Activated T-cell treated with anti-CD3 and anti-CD28 coated beads for 48 hours (primary cell): ENCODE data around the gene KRT6A.

Experiments
- DNase-seq: peaks from one replicate; pipeline ENCODE4 v3.0.0-alpha.2; 2020; ENCODE audit warnings: low read depth

Gene KRT6A

DNA sequence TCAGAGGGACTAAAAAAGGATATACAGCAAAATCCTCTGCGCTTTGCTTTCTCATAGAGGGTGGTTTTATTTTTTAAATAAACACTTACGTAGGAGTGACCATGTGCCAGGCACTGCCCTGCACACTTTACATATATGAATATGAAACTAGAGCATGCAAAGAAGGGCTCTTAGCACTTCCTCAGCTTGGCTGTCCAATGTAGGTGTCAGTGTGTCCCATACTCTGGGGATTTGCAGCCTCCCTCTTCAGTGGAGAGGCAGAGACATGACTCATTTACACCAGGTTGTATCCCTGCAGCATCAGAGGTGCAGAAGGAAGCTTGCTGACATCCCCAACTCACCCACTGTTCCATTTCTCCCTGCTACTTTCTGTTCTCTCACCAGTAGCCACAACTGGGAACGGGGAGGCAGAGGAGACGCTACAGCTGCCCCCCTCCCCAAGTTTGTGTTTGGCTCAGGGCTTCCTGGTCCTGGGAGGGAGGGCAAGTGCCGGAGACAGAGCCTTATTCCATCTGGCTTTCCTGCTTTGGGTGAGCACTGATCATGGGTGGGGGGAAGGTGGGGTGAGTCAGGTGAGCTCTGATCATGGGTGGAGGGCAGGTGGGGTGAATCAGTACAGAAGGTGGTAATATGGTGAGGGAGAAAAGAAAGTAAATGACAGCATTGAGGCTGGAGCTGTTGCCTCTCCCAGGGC lies 32.0 kb upstream of the KRT6A start:
- DNase-seq: no peak

DNA sequence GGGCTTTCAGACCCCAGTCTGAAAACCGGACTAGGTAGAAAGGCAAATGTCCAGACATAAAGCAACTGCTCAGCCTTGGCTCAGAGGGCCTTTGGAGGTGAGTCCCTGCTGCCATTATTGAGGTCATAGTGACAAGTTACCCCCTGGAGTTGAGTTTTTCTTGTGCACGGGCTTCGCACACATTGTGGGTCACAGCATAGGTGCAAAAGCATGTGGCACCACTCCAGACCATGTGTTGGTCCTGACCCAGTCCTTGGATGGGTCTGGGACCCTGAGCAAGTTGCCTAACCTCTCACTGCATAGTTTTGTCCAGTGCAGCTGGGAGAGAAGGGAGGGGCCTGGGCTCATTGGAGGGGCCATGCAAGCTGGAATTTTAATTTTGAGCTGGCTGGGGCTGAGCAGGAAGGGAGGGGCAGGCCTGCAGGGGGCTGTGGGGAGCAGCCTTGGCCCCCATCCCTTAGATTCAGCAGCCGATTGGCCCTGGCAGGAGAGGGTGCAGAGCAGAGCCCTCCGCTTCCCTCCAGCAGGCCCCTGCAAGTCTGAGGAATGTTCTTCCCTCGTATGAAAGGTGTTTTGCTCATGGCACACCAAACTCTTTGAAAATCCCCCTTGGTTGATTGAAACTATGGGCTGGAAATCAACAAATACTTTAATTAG lies 31.3 kb upstream of the KRT6A start:
- no peak for DNase-seq

DNA sequence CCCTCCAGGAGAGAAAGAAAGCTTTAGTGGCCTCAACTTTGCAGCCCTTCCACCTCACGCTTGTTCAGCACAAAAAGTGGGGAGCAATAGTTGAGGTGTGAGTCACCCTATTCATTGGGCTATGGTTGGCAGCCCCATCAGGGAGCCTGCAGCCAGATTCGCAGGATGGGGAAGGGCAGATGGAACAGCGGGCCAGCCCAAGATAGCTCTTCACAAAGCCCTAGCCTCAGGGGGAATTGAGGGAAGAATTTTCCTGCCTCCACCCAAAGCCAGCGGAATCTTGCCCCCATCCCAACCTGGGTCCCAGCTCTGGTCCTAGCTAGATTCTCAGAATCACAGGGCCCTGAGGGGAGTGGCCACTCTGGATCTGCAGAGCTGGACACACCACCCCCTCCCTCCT lies 30.8 kb upstream of the KRT6A start:
- no peak for DNase-seq

DNA sequence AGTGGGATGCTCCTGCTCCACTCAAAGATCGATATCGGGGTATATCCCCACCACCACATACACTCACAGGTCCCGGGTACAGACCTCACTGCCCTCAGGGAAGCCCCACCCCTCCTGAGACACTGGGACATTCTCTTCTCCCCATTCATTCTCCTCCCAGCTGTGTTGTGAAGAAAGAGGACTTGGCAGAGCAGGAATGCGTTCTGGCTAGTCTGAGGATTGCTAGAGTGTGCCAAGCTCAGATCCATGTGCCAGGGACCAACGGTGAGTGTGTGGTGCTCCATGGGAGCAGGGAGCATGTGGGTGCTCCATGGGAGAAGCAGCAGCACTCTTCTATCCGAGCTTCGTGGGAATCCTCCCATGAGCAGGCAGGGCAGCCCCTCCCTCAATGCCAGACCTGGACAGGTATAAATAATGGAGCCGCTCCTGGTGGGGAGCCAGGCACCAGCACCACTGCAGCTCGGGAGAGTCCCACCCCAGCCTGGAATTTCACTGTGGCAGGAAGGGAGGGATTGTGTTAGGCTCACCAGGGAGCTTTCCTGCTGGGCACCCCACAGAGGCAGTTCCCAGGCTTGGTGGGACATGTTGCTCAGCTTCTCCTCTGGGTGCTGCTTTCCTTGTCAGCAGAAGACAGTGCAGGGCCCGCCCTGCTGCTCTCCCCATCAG lies 29.4 kb upstream of the KRT6A start:
- no peak for DNase-seq

DNA sequence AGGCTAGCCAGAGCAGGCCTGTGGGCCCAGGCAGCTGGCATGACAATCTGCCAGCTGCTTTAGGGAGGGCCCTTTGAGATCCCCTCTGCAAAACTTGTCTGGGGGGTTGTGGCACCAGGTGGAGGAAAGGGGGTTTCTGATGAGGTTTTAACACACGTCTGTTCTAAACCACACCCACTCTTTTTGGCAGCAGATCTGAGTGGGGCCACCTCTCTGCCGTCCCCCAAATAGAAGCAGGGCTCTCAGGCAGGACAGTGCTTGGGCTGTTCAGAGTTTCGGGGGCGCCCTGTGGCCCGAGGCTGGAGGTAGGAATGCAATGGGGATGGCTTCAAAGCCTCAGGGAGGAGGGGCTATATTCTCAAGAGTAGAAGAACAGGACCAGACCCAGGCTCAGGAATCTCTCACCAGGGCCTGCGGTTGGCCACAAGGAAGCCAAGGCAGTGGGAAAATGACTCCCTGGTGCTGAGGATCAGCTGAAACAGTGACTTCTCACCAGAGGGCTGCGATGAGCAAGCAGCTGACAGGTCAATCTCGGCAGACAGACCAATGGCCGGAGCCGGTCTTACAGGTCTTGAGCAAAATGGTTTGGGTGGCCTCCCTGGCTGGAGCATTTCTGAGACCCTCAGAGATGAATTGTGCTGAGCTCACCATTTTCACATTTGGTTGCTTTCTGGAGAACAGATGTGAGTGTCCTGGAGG lies 28.7 kb upstream of the KRT6A start:
- no peak for DNase-seq

DNA sequence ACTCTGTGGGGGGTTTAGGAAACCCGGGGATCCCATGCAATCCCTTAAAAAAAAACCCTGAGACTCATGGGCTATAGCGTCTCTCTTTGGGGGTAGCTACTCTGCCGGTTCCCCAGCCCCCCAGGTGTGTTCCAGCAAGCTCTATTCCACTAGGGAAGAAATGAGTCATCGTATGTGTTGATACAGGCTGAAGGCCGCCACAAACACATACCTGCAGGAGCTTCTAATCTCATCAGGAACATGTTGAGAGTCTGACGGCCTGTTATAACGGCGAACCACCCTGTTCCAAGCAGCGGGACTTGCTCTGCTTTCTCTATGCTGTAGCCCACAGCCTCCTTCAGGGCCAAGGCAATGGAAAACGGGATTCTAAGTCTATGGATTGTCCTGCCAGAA lies 28.1 kb upstream of the KRT6A start:
- DNase-seq: no peak

DNA sequence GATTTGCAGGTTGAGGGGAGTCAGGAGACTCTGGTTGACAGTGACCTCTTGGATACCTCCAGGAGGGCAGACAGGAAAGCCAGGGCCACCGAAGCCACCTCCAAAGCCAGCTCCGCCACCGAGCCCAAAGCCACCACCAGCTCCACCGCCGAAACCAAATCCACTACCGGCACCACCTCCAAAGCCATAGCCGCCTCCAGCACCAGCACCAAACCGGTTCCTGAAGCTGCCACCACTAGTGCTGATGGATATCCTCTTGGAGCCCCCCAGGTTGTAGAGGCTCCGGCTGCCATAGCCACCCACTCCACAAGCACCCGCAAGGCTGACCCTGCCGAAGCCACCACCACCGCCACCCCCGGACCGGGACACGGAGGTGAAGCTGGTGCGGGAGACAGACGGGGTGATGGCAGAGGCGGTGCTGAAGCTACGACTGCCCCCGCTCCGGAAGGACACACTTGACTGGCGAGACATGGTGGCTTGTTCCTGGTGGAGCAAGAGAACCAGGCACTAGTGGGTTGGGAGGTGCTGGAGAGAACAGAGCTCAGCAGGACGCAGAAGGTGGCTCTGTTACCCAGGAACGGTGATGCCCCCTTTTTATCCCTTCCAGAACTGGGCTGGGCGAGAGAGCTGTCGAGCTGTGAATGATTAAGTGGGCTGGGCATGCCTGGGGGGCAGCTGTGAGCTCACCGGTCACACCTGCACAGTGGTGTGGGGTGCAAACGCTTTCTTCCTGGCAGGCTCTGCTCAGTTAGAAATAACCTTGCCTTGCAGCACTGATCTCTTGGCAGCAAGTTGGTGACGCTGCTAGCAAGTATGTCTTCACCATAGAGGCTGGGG lies 27.0 kb upstream of the KRT6A start, which contains the start of gene KRT5:
Gene KRT5, minus strand, starts transcription at position 569 of the 837 bp plus-strand sequence. Its CDS starts 98 bp downstream, at position 471.
- DNase-seq: no peak

DNA sequence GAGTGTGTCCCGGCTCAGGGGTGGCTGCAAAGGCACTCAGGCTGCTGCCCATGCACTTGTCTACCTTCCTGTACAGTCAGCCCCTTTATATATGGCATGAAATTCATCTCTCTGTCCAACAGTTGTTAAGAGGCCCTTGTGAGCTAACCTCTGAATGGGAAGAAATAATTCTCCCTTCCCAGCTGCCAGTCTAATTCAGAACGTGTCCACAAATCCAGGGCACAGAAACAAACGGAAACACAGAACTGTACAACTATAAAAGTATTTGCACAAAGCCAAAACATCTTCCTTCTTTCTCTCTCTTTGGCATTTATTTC lies 26.3 kb upstream of the KRT6A start:
- no peak for DNase-seq

DNA sequence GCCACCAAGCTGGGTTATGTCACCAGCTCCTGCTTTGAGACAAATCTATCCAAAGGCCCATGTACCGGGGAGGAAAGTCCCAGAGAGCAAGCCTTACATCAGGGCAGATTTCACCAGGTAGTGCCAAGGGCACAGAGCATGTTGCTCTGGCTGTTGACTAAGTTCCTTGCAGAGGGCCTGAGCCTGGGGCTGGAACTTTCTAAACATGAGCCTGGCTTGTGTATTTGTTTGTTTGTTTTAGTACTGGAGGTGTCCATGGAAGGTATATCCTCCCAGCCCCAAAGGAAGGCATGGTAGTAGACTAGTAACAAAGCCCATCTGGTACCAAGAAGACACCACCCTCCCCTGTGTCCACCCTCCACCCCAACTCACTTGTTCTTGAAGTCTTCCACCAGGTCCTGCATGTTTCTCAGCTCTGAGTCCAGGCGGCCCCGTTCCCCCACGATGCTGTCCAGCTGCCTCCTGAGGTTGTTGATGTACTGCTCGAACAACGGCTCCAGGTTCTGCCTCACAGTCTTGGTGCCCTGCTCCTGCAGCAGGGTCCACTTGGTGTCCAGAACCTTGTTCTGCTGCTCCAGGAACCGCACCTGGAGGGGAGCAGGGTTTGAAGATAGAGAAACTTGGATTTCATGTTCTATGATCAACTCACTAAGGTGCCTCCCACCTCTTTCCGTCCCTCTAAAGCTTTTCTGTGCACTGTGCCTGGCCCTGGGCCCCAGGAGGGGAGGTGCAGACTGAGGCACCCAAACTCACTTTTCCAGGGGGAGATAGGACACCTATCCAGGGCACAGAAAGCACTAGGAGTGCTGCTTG lies 25.7 kb upstream of the KRT6A start:
- no peak for DNase-seq

DNA sequence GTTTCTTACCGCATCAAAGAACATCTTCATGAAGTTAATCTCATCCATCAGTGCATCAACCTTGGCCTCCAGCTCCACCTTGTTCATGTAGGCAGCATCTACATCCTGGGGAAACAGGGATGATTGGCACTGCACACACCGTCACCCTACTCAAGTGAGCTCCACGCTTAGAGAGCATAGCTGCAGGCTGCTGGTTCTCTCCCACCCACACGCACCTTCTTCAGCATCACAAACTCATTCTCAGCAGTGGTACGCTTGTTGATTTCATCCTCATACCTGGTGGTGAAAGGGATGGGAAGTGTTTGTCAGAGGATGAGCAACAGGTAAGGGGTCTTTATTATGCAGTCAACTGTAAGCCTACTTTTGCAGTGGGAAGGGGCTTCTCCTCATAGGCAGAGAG lies 24.8 kb upstream of the KRT6A start:
- no peak for DNase-seq

DNA sequence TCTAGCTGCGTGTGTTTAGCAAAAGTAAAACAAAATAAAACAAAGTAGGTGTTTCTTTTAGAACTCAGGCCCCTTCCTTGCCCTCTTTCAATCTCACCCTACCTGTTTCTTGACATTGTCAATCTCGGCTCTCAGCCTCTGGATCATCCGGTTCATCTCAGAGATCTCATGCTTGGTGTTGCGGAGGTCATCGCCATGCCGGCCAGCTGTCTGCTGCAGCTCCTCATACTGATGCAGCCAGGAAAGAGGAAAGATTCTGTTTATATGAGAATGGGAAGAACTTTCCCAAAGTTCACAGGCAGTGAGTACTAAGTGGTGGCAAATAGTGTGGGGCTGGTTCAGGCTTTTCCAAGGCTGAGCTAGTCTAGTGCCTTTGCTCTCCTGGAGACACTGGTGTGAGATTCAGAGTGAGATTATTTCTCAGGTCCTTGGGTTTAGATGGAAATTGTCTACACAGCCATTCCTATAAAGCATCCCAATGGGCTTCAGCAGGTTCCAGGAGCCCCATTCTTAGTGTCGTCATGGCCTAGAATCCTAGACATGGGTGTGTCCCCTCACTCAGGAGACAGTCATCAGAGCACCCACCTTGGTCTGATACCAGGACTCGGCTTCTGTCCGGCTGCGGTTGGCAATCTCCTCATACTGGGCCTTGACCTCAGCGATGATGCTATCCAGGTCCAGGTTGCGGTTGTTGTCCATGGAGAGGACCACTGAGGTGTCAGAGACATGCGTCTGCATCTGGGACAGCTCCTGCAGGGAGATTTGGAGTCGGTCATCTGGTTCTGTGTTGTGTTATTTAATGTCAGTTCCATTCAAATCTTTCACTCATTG lies 24.2 kb upstream of the KRT6A start:
- DNase-seq: no peak

DNA sequence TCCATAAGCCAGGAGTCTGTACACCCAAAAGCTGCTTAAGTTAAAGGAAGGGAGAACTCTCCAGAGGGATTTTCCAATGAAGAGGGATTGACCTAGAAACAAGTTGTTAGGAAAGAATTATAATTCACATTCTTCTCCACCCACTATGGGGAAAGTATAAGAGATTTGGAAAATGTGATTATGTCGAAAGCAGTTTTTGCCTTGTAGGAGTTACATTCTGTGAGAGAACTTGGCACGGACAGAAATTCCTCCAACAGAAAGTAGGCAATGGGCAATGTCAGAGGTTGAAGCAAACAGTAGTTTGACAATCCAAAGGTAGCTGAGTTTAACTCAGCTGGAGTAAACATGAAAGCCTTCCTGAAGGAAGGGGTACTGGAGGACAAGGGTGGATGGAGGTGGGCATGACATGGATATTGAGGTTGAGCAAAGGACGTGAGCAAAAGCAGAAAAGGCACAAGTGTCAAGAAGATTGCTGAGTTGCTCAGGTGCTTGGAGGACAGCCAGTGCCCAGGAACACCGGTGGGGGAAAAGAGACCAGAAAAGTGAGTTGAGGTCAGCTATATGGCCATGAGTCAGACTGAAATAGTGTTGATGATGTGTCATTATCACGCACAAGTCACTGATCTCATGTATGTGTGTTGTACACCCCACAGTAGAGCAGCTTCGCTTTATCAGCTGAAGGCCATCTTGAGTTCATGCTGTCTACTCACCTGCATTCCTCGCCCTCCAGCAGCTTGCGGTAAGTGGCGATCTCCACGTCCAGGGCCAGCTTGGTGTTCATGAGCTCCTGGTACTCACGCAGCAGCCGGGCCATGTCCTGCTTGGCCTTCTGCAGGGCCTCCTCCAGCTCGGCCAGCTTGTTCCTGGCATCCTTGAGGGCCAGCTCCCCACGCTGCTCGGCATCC lies 23.1 kb upstream of the KRT6A start:
- DNase-seq: no peak

DNA sequence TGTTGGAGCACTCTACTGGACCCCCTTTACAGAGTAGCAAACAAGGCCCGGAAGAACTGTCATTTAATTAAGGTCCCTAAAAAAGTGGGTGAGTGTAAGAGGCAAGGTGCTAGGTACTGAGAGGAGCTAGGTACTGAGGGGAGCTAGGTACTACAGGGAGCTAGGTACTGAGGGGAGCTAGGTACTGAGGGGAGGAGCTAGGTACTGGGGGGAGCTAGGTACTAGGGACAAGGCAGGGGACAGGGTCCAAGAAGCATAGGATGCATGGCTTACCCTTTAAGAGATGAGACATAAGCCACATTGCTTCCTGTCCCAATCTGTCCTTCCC lies 22.2 kb upstream of the KRT6A start:
- DNase-seq: no peak

DNA sequence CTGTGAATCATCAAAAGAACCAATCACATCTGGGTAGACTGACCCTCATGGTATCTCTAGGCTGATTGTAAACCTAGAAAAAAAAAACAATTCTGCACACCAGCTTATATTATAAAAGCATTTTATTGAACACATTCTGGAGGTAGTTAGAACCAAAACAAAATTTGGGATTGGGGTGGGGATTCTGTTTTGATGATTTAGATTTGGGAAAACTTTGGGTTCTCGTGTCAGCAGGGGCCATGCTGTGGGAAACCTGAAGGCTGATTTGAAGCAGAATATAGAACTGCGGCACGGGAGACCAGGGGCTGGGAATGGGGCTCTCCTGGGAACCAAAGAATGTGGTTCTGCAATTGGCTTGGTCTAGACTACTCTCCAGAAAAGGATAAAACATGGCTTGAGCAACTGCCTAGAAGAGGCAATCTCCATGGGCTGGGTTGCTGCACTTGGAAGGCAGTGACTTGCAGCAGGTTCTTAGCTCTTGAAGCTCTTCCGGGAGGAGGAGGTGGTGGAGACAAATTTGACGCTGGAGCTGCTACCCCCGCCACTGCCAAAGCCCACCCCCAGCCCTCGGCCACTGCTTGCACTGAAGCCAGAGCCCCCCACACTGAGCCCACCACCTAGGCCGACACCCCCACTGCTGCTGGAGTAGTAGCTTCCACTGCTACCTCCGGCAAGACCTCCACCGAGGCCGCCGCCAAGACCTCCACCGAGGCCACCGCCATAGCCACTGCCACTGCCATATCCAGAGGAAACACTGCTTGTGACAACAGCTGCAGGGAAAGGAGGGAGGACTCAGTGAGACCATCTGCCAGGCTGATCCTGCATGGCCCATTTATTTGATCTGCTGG lies 21.6 kb upstream of the KRT6A start:
- DNase-seq: no peak

DNA sequence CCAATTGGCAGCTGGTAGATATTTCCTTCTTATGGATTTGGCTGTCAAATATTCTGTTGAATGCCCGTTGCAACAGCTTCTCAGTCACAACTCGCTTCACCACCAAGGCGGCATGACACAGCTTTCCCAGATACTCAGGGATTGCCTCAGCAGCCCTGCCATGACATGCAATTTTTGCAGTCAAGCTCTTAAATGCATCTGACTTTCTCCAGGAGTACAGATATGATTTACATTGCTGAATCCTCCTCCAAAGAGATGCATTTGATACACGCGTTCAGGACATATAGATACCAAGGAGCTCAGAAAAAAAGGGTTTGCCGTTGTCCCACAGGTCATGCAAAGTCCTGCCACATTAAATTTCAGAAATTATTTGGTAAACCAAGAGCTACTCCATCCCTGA lies 20.7 kb upstream of the KRT6A start:
- DNase-seq: no peak

DNA sequence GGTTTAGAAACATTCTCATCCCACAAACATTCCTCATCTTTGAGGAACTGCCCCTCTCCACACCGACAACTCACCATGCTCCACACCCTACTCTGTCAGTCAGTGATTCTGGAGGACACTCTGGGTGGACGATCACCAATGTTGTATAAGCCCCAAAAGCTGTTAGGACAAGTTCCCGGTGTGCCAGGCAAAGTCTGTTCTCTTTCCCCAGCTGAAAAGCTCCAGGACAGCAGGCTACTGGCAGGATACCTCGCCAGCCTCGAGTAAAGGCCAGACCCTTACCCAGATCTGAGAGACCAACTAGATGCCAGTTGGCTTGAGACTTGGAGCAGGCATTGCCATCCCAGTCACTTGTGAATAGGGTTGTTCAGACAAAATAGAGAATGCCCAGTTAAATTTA lies 15.2 kb upstream of the KRT6A start:
- DNase-seq: no peak

DNA sequence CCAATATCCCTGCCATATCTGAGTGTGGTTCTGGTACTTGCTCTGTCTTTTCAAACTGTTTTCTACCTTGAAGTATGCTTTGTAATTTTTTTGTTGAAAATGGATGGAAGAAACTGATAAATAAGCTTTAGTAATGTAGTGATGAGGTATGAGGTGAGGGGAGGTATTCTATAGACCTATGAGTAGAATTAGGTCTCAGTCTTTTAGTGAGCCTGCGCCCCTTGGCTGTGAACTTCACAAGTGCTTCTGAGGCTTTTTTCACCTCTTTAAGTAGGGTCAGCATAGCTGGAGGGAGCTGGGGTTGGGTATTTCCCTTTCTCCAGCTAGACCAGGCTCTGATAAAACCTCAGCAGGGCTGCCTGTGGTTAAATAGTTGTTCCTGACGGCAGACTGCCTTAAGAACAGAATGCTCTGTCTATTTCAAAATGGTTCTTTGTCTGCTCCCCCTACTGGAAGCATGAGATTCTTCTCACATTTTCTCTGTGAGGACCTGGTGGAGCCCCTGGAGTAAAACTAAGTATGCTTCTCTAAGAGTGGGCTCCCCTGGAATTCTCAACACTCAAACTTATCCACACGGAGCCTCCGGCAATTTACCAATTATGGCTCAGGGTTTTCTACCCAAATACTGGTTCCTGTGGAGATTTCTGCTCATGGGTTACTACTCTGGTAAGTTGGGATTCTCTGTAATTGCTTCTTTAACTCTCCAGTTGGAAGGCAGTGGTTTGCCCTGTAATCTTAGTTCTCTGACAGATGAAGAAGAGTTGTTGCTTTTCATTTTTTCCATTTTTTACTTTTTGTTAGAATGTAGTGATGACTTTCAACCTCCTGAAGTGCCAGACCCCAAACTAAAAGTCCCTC lies 14.0 kb upstream of the KRT6A start:
- DNase-seq: no peak
